HEK293T (cell line): ENCODE data around the gene KMT5B.

Source experiments
- CTCF ChIA-PET: fragments of 350-600 bp; formaldehyde crosslinking; extraction: SDS; loops from one replicate; lab custom pipeline; 2021; ENCODE audit warnings: antibody characterized with exemption, inconsistent platforms; lab: Yijun Ruan, JAX
- POLR2A ChIA-PET: fragments of 350-600 bp; formaldehyde crosslinking; extraction: SDS; loops from one replicate; lab custom pipeline; 2020; ENCODE audit warnings: antibody characterized with exemption, inconsistent platforms; lab: Yijun Ruan, JAX
- DNase-seq: peaks from one replicate; pipeline ENCODE4 v3.0.0; 2012; ENCODE audit warnings: mixed read lengths; ENCODE audit errors: extremely low spot score
- ARNT ChIP-seq: fragments of 450-650 bp; IDR thresholded peaks from 2 replicates; pipeline ENCODE4 v1.6.1; 2017; ENCODE audit warnings: mild to moderate bottlenecking
- BHLHE40 ChIP-seq: fragments of 450-650 bp; IDR thresholded peaks from 2 replicates; pipeline ENCODE4 v1.6.1; 2016; ENCODE audit warnings: mild to moderate bottlenecking, moderate library complexity, borderline replicate concordance
- CTBP1 ChIP-seq: fragments of 450-650 bp; IDR thresholded peaks from 2 replicates; pipeline ENCODE4 v1.6.1; 2016; ENCODE audit warnings: borderline replicate concordance
- ELF4 ChIP-seq: fragments of 450-650 bp; IDR thresholded peaks from 2 replicates; pipeline ENCODE4 v1.6.1; 2017; ENCODE audit warnings: antibody characterized with exemption
- FOXA1 ChIP-seq: fragments of 450-650 bp; IDR thresholded peaks from 2 replicates; pipeline ENCODE4 v1.6.1; 2016; ENCODE audit warnings: mild to moderate bottlenecking
- FOXK2 ChIP-seq: fragments of 450-650 bp; IDR thresholded peaks from 2 replicates; pipeline ENCODE4 v1.6.1; 2016; ENCODE audit warnings: mild to moderate bottlenecking
- FOXM1 ChIP-seq: fragments of 450-650 bp; IDR thresholded peaks from 2 replicates; pipeline ENCODE4 v1.6.1; 2017; ENCODE audit warnings: mild to moderate bottlenecking, borderline replicate concordance
- HDGF ChIP-seq: fragments of 450-650 bp; IDR thresholded peaks from 2 replicates; pipeline ENCODE4 v1.6.1; 2017; ENCODE audit warnings: antibody characterized with exemption, borderline replicate concordance
- L3MBTL2 ChIP-seq: fragments of 450-650 bp; conservative IDR thresholded peaks from 2 replicates; pipeline ENCODE4 v1.6.1; 2016; ENCODE audit warnings: mild to moderate bottlenecking
- LEF1 ChIP-seq: fragments of 450-650 bp; IDR thresholded peaks from 2 replicates; pipeline ENCODE4 v1.6.1; 2017; ENCODE audit warnings: mild to moderate bottlenecking, borderline replicate concordance
- NFRKB ChIP-seq: fragments of 450-650 bp; IDR thresholded peaks from 2 replicates; pipeline ENCODE4 v1.6.1; 2016; ENCODE audit warnings: mild to moderate bottlenecking, moderate library complexity
- SP1 ChIP-seq: fragments of 450-650 bp; IDR thresholded peaks from 2 replicates; pipeline ENCODE4 v1.6.1; 2017
- SUZ12 ChIP-seq: fragments of 450-650 bp; IDR thresholded peaks from 2 replicates; pipeline ENCODE4 v1.6.1; 2016; ENCODE audit warnings: mild to moderate bottlenecking
- TARDBP ChIP-seq: fragments of 450-650 bp; IDR thresholded peaks from 2 replicates; pipeline ENCODE4 v1.6.1; 2016
- ZNF384 ChIP-seq: fragments of 450-650 bp; IDR thresholded peaks from 2 replicates; pipeline ENCODE4 v1.6.1; 2016
- TF ChIP-seq, protein P1 (sequence below): fragments of 450-650 bp; IDR thresholded peaks from 2 replicates; pipeline ENCODE4 v1.6.1; 2016

The KMT5B gene

GRCh38 chr11:68145120-68145866, 67.8 kb downstream of the KMT5B start:
- ChIA-PET CTCF (no interaction called here), POLR2A (no interaction called here)
- no peak for TF ChIP-seq ARNT
- TF ChIP-seq FOXK2, result no peak
- TF ChIP-seq SP1, result no peak
- TF ChIP-seq TARDBP, result no peak
- TF ChIP-seq FOXA1, result no peak
- no peak for TF ChIP-seq BHLHE40
- TF ChIP-seq ELF4, result no peak
- DNase-seq, result no peak

DNA sequence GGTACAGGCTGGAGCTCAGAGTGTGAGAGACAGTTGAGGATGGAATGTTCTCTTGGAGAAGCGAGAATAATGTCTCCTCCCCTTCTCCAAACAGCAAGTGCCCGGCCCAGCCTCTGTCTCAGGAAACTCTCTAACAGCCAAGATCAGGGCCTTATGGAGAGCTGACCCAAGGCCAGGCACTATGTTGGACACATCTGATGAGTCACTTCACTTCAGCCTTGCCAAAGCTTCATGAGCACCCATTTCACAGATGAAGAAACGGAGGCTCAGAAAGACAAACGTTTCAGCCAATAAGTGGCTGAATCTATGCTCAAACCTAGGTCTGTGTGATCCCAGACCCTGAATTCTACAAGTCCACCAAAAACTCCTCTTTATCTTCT, 69.8 kb downstream of the KMT5B start:
- POLR2A ChIA-PET, result no interaction called here
- CTCF ChIA-PET, result no interaction called here
- no peak for DNase-seq
- TF ChIP-seq L3MBTL2, result no peak
- TF ChIP-seq BHLHE40, result no peak
- no peak for TF ChIP-seq HDGF
- no peak for TF ChIP-seq SP1
- no peak for TF ChIP-seq FOXA1
- no peak for TF ChIP-seq CTBP1
- TF ChIP-seq FOXK2, result no peak
- TF ChIP-seq, protein P1, sequence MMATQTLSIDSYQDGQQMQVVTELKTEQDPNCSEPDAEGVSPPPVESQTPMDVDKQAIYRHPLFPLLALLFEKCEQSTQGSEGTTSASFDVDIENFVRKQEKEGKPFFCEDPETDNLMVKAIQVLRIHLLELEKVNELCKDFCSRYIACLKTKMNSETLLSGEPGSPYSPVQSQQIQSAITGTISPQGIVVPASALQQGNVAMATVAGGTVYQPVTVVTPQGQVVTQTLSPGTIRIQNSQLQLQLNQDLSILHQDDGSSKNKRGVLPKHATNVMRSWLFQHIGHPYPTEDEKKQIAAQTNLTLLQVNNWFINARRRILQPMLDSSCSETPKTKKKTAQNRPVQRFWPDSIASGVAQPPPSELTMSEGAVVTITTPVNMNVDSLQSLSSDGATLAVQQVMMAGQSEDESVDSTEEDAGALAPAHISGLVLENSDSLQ, result no peak
- no peak for TF ChIP-seq NFRKB
- no peak for TF ChIP-seq ELF4
- no peak for TF ChIP-seq SUZ12
- no peak for TF ChIP-seq FOXM1
- no peak for TF ChIP-seq TARDBP
- no peak for TF ChIP-seq ZNF384
- TF ChIP-seq LEF1, result no peak
- TF ChIP-seq ARNT, result no peak

- DNase-seq, result no peak
- POLR2A ChIA-PET, result no interaction called here
- TF ChIP-seq ELF4, result no peak
- no peak for TF ChIP-seq CTBP1
- no peak for TF ChIP-seq L3MBTL2
- TF ChIP-seq TARDBP, result no peak
- TF ChIP-seq FOXM1, result no peak
- TF ChIP-seq BHLHE40, result no peak
- no peak for TF ChIP-seq ARNT
- TF ChIP-seq SUZ12, result no peak
- TF ChIP-seq FOXA1, result no peak
- no peak for TF ChIP-seq LEF1
- TF ChIP-seq, protein P1, result no peak
- no peak for TF ChIP-seq ZNF384
- TF ChIP-seq SP1, result no peak
- no peak for TF ChIP-seq NFRKB
- TF ChIP-seq HDGF, result no peak
- TF ChIP-seq FOXK2, result no peak
- CTCF ChIA-PET, result no interaction called here
Observed at GRCh38 chr11:68142441-68143309, 70.4 kb downstream of the KMT5B start.

DNA sequence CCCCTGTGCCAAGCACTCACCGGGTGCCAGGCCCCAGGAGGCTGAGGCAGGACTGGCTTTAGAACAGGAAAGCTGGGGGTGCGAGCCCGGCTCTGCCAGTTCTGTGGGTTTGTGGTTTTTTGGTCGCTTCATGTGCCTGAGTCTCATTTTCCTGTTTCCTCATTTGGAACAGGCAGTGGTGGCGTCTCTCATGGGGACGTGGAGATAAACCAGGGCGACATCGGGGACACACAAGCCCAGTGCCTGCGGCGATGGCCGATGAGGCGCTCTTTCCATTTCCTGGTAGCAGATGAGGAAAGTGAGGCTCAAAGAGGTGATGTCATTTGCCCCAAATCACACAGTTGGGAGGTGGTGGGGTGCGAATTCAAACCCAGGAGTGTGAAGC, 71.1 kb downstream of the KMT5B start:
- ChIA-PET POLR2A (no interaction called here), CTCF (no interaction called here)
- DNase-seq, result no peak
- TF ChIP-seq BHLHE40 (no peak), TARDBP (no peak), FOXM1 (no peak), FOXK2 (no peak), FOXA1 (no peak), CTBP1 (no peak), SUZ12 (no peak), NFRKB (no peak), ZNF384 (no peak), ARNT (no peak), HDGF (no peak), LEF1 (no peak), L3MBTL2 (no peak), ELF4 (no peak), SP1 (no peak)
- TF ChIP-seq, protein P1, result no peak

DNA sequence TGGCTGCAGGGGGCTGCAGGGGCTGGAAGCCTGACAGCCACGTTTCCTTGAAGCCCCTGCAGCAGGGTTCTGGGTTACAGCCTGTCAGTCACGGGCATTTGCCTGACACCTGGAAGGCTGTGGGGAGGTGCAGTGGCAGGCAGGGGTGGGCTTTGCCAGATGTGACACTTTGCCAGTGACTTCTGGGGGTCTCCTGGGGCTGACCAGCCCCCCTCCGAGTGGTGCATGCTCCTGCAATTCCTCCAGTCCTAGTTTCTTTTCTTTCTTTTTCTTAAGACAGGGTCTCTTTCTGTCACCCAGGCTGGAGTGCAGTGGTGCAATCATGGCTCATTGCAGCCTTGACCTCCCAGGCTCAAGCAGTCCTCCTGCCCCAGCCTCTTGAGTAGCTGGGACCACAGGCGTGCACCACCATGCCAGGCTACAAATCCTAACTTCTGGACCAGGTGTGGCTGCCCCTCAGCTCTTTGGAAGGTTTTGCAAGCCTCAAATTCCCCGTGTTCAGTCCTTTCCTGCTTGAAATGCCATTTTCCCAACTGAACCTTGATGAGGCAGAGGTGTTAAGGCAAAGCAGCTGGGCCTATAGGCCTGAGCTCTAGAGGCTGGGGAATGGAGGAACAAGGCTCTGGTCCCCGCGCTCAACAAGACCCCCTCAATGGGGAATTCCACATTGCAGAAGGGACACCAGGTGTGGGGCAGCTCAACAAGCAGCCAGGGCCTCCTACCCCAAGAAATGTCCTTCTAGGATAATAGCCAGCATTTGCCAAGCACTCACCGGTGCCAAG, 71.7 kb downstream of the KMT5B start:
- POLR2A ChIA-PET, result no interaction called here
- no peak for DNase-seq
- TF ChIP-seq CTBP1 (no peak), HDGF (no peak), BHLHE40 (no peak), NFRKB (no peak), FOXK2 (no peak), SUZ12 (no peak), ARNT (no peak), ZNF384 (no peak)
- CTCF ChIA-PET, result no interaction called here
